Activated gamma-delta T cell treated with anti-CD3 and anti-CD28 coated beads, Interleukin-2, amount 50 U/mL, for 16 hours (primary cell): ENCODE measurements around the gene PLAGL2.
"Not testable (repeated sequence)": the region's sequence is repeated elsewhere in the genome, so short reads cannot be mapped to it uniquely, and the experiment has no call there.

Experiments used
- DNase-seq: peaks from one replicate; pipeline ENCODE4 v3.0.0-alpha.2; 2020; ENCODE audit warnings: low read depth

The PLAGL2 gene, protein sequence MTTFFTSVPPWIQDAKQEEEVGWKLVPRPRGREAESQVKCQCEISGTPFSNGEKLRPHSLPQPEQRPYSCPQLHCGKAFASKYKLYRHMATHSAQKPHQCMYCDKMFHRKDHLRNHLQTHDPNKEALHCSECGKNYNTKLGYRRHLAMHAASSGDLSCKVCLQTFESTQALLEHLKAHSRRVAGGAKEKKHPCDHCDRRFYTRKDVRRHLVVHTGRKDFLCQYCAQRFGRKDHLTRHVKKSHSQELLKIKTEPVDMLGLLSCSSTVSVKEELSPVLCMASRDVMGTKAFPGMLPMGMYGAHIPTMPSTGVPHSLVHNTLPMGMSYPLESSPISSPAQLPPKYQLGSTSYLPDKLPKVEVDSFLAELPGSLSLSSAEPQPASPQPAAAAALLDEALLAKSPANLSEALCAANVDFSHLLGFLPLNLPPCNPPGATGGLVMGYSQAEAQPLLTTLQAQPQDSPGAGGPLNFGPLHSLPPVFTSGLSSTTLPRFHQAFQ

DNA sequence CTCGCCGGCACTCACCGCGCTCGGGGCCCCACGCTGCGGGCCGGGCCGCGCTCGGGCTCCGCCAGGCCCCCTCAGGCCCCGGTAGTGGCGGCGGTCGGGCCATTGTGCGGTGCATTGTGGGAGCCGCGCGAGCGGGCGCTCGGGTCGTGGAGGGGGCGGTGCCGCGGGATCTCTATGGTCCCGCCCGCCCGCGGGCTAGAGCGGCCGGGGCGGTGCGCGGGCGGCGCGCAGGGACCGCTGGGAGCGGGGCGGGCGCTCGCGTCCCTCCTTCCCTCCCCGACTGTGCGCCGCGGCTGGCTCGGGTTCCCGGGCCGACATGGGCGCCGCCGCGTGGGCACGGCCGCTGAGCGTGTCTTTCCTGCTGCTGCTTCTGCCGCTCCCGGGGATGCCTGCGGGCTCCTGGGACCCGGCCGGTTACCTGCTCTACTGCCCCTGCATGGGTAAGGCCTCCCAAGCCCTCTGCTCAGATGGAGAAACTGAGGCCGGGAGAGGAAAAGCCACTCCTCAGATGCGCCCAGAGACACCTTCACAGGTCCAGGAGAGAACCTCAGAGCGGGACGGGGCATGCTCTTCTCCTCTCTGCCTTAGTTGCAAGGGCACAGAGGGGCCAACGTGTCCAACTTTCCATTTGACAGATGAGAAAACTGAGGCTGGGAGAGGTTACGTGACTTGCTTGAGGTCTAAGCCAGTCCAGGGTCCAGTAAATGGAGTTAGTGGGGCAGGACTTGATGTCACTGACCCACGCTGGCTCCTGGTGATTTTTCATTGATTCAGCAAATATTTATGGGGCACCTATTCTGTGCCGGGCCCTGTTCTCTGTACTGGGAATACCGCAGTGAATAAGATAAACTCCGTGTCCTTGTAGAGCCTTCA, at the start of gene PLAGL2, which contains the start of gene POFUT1:
PLAGL2 (minus strand) TSS at position 118 of the 873 bp plus-strand sequence. CDS start 5,565 bp downstream, outside the sequence.
POFUT1 (plus strand) TSS at position 255 of the 873 bp plus-strand sequence; CDS start at position 317, 62 bp downstream.
- peak; percentile 82 for DNase-seq

DNA sequence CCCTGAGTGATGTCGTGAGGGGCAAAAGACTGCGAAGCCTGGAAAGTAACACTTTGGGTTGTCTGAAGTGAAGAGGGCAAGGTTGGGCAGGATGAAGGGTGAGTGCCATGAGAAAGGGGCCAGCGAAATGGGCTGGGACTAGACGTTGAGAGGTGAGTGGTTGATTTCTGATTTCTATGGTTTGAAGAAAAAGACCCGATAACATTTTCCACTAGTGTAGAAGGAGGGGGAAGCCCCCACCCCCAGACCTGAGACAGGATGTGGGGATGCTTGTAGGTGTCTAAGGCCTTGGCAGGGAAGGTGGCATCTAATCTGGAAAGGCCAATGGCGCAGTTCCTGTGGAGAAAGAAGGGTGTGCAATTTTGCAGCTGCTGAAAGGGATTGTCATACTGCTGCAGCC, 44.6 kb upstream of the PLAGL2 start:
- peak; percentile 54 for DNase-seq

DNA sequence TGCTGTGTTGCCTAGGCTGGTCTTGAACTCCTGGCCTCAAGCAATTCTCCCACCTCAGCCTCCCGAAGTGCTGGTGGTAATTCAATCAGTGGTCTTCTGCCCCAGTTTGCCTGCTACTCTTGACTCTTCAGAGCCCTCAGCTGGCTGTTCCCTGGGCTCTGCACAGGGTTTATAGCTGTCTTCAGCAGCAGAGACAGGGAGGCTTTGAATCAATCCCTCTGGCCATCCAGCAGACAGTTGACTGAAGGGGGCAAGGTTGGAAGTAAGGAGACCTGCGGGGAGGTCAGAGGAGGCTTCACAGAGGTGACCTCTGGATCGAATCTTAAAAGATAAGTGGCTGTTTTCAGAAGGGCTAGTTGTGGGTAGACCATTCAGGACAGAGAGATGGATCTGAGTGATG, 43.9 kb upstream of the PLAGL2 start:
- DNase-seq = no peak

DNA sequence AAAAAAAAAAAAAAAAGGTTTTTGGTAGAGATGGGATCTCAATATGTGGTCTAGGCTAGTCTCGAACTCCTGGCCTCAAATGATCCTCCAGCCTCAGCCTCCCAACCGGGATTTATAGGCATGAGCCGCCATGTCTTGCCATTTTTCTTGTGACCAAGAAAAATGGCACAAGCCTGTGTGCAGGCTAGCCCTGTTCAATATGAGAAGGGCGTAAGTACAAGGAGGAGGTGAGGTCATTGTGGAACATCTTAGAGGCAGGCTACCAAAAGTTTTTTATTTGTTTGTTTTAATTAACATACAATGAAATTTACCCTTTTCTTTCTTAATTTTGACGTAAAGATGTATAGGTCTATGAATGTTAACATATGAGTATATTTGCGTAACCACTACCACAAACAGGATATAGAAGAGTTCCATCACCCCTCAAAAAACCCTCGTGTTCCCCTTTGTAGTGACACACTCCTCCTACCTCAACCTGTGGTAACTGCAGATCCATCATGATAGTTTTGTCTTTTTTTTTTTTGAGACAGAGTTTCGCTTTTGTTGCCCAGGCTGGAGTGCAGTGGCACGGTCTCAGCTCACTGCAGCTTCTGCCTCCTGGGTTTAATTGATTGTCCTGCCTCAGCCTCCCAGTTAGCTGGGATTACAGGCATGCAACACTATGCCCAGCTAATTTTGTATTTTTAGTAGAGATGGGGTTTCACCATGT, 41.6 kb upstream of the PLAGL2 start:
- peak; percentile 25 for DNase-seq

DNA sequence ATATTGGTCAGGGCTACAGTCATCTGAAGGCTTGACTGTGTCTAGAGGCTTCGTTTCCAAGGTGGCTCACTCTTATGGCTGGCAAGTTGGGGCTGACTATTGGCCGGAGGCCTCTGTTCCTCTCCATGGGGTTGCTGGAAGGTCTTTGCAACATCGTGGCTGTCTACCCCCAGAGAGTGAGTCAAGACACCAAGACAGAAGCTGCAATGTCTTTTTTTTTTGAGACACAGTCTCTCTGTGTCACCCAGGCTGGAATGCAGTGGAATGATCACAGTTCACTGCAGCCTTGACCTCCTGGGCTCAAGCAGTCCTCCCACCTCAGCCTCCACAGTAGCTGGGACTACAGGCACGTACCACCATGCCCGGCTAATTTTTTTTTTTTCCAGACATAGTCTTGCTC, 40.5 kb upstream of the PLAGL2 start:
- DNase-seq = no peak

DNA sequence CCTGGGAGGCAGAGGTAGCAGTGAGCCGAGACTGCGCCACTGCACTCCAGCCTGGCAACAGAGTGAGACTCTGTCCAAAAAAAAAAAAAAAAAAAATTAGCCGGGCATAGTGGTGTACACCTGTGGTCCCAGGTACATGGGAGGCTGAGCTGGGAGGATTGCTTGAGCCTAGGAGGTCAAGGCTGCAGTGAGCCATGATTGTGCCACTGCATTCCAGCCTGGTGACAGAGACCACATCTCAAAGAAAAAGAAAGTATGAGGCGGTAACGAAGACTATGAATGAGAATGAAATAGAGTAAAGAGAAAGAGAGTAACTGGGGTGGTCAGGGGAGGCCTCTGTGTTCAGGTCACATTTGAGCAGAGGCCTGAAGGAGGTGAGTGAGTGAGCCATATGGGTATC, 38.7 kb upstream of the PLAGL2 start:
- DNase-seq = not testable (repeated sequence)

DNA sequence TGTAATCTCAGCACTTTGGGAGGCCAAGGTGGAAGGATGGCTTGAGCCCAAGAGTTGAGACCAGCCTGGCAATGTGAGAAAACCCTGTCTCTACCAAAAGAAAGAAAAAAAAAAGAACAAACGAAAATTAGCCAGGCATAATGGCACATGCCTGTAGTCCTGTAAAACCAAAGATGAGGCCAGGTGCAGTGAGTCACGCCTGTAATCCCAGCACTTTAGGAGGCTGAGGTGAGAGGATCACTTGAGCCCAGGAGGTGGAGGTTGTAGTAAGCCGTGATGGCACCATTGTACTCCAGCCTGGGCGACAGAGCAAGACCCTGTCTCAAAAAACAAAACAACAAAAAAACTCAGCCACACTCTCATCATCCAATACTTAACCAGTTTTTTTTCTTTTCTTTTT, 37.4 kb upstream of the PLAGL2 start:
- DNase-seq = no peak

DNA sequence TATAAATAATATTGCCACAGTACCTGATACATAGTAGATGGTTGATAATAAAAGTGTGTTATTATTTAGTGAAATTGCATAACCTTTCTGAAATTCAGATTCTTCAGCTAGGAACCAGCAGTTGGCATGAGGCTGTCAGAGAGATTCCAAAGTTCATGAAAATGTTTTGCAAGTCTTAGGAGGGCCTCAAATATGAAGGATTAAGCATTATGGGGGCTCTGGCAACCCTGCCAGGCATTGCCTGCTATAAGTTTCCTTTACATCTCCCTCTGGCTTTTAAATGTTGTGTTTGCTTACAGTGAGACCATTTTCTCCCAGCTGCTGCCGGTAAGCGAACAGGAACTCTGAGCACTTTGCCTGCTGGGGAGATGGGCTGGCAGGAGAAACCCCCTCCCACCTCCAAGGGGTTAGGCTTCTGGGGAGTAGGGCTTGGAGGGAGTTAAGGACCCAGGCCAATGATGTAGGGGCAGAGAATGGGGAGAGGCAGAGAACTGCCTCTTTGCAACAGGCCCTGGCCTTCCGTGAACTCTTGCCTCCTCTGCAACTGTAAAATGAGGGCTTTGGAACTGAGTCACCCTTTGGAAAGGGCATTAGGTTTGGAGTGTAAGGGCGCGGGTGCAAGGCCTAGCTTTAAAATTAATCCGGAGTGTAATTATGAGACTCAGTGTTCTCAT, 36.7 kb upstream of the PLAGL2 start:
- DNase-seq = no peak

DNA sequence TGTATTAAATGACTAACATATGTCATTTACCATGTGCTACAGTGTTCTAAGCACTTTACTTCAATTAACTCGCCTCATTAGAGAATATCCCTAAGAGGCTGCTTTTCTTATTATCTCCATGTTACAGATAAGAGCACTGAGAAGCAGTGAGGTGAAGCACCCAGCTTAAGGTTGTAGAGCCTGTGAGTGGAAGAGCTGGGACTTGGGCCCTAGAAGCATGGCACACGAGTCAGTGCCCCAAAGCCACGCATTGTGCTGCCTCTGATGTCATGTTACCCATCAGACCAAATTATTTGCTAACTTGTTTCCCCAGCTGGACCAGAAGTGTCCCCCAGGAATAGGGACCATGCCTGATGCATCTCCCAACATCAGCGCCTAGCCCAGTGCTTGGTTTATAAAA, 34.3 kb upstream of the PLAGL2 start:
- DNase-seq = no peak

DNA sequence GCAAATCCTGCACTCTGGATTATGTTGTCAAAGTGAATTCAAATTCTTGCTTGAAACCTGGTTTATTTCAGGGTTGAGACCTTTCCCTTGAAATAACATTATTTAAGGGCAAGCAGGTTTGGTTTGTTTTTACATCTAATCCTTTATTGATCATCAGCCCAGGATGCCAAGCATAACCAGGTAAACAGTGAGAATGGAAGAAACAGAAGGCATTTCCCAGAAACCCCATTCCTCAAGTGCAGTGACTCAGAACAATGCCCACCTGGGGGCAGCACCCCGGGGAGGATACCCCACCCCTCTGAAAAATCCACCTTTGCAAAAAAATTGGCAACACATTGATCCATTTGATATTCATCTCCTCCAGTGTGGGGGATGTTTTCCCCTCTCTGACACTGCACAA, 32.7 kb upstream of the PLAGL2 start:
- no peak for DNase-seq

DNA sequence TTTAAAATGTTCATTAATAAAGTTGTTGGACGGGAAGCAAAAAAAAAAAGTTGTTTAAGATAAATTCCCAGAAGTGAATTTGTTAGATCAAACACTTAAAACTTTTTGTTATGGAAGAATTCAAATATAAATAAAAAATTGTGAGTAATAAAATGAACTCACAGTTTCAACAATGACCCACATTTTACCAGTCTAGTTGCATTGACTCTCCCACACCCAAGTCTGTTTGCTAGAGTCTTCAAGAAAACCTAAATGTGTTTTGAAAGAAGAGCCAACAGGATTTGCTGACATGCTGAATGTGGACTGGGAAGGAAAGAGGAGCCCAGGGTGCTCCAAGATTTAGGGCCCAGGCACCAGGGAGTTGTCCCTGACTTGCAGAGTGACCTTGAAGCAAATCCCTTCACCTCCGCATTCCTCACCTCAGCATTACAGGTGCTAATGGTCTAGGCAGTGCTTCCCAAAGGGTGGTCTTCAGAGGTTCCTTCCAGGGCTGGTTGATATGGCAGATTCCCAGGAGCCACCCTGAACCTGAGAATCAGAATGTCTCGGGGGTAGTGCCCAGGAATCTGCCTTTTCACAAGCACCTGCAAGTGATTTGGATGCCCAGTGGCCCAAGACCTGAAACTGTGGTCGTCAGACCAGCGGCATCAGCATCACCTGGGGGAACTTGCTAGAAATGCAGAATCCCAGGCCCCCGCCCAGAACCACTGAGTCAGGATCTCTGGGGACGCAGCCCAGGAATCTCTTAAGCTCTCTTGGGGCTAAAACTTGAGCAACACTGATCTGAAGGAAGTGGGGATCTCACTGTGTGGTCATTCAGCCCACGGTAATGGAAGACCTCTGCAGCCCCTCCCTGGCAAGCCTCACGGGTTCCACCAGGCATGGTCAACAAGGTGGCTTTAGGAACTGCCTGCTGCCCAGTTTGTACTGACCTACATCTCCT, 31.2 kb upstream of the PLAGL2 start:
- no peak for DNase-seq

DNA sequence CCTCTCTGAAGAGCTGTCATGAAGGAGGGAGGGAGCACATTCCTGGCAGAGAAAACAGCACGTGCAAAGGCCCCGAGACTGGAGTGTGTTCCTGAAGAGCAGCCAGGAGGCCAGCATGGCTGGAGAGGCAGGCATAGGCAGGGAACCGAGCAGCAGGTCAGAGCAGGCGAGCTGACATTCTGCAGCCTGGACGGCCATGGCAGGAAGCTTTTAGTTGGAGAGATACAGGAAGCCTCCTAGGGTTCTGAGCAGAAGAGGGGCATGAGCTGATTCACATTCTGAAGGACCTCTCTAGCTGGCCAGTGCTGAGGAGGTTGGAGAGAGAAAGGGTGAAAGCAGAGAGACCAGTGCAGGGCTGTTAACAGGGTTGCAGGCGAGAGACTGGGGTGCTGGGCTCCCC, 29.9 kb upstream of the PLAGL2 start:
- DNase-seq = no peak

DNA sequence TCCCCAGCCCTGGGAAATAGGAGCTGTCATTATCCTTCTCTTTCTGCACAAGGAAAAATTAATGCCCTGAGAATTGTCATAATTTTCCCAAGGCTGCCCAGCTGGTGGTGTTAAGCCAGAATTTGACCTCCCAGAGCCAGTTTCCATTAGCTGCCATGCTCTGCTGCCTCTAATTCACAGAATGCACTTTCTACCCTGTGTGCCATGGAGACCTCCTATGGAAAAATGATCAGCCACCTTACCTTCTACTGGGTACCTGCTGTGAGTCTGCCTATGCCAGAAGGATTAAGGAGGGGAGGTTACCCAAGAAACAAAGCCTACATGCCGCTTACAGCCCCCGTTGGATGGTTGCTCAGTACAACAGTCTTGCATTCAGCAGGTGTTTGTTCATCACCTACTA, 29.3 kb upstream of the PLAGL2 start:
- DNase-seq = no peak

DNA sequence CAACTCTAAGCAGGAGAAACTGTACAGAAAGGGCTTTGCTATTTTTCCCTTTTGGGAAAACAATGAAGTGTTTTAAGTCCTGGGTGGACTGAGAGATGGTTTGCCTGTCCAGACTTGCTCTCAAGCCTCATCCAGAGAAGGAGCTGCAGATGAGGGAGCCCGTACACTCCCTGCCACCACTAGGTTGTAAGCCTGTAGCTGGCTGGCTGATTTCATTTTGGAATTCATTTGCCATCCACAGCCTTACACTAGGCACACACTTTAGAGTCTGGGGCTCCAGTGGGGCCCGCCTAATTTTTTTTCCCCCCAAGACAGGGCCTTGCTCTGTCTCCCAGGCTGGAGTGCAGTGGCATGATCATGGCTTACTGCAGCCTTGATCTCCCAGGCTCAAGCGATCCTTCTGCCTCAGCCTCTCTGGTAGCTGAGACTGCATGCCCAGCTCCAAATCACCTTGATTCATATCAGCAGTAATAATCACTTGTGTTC, 28.5 kb upstream of the PLAGL2 start:
- DNase-seq = no peak

DNA sequence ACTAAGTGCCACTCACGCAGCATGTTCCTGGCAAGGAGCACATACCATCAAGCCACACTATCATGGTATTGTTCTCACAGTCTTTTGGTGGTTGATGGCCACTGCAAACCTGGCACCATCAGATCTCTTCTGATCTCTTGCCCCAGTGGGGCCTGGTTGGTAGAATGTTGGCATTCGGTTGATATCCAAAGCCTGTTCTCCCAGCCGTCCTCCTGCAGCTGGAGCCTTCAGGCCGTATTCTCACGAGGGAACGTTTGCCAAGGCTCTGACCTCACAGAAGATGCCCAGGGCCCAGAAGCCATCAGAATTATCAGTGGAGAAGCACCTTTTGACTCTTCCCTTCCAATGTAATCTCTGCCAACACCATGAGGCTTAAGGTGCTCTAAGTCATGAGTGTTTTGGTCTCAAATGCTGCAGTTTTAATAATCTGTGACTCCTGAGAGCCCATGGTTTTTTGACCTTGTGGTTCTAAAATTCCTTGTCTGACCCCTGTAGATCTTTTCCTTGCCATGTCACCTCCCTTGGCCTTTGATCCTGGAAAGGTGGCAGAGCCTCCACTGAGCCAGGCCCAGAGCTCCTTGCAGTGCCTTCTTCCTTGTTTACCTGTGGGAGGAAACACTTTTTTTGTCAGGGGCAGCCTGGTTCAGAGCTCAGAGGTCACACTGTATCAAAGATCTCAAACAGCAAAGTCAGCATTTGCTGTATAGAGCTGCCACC, 27.9 kb upstream of the PLAGL2 start:
- no peak for DNase-seq

DNA sequence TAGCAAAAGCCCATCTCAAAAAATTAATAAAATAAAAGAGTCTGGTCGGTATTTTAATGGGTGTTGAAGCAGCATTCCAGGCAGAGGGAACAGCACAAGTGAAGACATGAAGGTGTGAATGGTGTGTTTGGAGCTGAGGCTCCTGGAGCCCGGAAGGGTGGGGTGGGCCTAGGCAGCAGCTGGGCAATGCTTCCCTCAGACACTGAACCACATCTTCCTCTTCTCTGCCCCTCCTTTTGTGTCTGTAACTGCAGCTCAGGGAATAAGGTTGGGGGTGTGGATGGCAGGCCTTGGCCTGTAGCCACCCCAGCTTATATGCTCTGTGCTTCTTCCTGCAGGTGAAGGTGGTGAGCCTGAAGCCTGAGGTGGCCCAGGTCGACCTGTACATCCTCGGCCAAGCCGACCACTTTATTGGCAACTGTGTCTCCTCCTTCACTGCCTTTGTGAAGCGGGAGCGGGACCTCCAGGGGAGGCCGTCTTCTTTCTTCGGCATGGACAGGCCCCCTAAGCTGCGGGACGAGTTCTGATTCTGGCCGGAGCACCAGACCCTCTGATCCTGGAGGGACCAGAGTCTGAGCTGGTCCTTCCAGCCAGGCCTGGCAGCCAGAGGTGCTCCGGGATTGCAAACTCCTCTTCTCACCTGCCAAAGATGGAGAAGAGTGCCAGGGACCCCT, 26.7 kb upstream of the PLAGL2 start:
- DNase-seq = no peak

DNA sequence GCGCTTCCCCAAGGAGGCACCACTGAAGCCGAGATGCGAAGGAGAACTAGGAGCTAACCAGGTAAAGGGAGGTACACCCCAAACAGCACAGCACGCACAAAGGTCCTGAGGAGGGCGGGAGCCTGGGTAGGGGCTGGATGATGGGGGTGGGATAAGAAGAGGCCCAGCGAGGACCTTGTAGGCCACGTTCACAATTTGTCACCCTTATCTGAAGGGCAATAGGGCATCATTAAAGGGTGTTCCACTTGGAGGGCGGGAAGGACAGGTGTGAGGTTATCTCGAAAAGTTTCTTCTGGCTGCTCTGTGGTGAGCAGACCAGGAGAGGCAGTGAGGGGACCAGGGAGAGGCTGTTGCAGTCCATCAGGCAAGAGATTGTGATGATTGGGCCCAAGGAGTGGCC, 25.7 kb upstream of the PLAGL2 start:
- no peak for DNase-seq

DNA sequence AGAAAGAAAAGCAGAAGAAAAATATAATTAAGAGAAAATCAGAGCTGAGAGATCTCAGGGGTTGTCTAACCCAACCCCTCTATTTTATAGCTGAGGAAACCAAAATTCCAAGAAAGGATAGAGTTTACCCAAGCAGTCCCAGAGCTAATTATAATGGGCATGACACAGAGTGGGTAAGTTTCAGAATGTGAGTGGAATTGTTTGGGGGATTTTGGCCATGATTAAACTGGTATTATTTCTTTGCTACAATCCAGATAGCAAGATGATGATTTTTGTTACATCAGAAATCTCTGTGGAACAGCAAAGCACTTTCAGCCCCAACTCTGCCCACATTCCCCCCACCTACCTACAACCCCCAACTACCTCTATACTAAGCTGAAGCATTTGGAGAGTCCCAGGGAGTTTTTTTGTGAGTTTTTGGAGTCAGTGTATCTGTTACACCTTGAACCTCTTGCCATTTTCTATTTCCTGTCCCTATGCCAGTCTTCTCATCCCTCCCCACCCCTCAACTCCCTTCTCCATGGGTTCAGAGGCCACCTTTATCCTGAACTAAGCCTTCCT, 24.9 kb upstream of the PLAGL2 start:
- DNase-seq = no peak

DNA sequence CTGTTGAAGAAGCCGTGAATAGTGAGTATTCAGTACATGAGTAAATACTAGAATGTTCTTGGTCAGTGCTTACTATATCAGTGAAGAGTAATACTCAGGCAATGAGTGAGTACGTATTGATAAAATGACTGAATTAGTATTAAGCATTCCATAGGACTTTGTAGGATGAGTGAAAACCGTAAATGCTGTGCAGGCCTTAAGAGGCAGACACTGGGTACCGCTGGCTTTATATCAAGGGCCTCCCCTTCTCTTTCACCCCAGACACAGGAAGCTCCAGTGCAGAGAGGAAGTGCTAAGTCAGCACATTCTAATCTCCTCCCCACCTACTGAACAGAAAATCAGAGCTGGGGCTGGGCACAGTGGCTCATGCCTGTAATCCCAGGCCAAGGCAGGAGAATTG, 24.3 kb upstream of the PLAGL2 start:
- DNase-seq = no peak
